Thyroid gland (tissue), 4 donors: ENCODE measurements around the gene SUN1.
A peak's percentile ranks its signal among the peaks of the same experiment; 100 is the strongest.

ENCODE experiments used
- CTCF ChIP-seq, 6 experiments: fragments of 200-600 bp in 3 of 6; fragments of 450-650 bp in 3 of 6; sonication (generic) in 3 of 6; IDR thresholded peaks; one replicate each; pipeline ENCODE4 v1.5.1; 2016 to 2019; ENCODE audit warnings: antibody characterized with exemption in 6 of 6, mild to moderate bottlenecking in 2 of 6, inconsistent platforms in 1 of 6, moderate library complexity in 1 of 6
- POLR2A ChIP-seq, 2 donors: fragments of 450-650 bp; IDR thresholded peaks; one replicate each; pipeline ENCODE4 v1.6.1; 2017; ENCODE audit warnings: antibody characterized with exemption in 2 of 2, mild to moderate bottlenecking in 2 of 2, moderate library complexity in 1 of 2

GRCh38 chr7:832968-833424 is 720 bp downstream of the SUN1 start:
- TF ChIP-seq CTCF (IDR thresholded peaks at IDR 0.05) = no peak
- TF ChIP-seq POLR2A (IDR thresholded peaks at IDR 0.05) = peak in 1 of 2 donors; percentile 65
